LNCaP clone FGC (cell line): ENCODE data around the gene LPP.

ENCODE experiments used
- DNase-seq: peaks from one replicate; pipeline ENCODE4 v3.0.0-alpha.2; 2011; ENCODE audit warnings: low read depth
- H3K4me3 ChIP-seq: 2 replicates; pipeline ENCODE4 v1.5.1; 2011; ENCODE audit warnings: mild to moderate bottlenecking, low read depth, low read length, control low read depth
- TF ChIP-seq, protein P1 (sequence below): IDR thresholded peaks from 2 replicates; pipeline ENCODE4 v1.5.1; 2012; ENCODE audit warnings: mild to moderate bottlenecking; ENCODE audit not compliant: control insufficient read depth, insufficient read depth; ENCODE audit errors: extremely low read depth

Gene LPP

DNA sequence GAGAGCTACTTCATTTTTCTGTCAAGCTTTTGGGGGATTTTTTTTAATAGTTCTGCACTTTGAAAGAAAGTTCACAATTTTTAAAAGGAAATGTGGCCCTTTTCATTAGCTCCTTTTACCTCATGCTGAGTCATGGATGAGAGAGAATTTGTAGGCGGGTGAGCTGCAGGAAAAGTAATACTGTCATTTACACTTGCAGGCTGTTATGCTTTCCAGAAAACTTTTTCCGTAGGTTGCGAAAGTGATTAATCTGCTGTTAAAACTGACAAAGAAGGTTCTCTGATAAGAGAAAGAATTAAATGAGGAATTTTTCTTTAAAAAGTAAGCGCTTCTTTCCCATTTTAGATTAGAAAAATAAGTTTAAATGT lies 430.2 kb downstream of the LPP start:
- DNase-seq = no peak
- TF ChIP-seq, protein P1, sequence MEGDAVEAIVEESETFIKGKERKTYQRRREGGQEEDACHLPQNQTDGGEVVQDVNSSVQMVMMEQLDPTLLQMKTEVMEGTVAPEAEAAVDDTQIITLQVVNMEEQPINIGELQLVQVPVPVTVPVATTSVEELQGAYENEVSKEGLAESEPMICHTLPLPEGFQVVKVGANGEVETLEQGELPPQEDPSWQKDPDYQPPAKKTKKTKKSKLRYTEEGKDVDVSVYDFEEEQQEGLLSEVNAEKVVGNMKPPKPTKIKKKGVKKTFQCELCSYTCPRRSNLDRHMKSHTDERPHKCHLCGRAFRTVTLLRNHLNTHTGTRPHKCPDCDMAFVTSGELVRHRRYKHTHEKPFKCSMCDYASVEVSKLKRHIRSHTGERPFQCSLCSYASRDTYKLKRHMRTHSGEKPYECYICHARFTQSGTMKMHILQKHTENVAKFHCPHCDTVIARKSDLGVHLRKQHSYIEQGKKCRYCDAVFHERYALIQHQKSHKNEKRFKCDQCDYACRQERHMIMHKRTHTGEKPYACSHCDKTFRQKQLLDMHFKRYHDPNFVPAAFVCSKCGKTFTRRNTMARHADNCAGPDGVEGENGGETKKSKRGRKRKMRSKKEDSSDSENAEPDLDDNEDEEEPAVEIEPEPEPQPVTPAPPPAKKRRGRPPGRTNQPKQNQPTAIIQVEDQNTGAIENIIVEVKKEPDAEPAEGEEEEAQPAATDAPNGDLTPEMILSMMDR = no peak
- no peak overlapping the region for H3K4me3 ChIP-seq

DNA sequence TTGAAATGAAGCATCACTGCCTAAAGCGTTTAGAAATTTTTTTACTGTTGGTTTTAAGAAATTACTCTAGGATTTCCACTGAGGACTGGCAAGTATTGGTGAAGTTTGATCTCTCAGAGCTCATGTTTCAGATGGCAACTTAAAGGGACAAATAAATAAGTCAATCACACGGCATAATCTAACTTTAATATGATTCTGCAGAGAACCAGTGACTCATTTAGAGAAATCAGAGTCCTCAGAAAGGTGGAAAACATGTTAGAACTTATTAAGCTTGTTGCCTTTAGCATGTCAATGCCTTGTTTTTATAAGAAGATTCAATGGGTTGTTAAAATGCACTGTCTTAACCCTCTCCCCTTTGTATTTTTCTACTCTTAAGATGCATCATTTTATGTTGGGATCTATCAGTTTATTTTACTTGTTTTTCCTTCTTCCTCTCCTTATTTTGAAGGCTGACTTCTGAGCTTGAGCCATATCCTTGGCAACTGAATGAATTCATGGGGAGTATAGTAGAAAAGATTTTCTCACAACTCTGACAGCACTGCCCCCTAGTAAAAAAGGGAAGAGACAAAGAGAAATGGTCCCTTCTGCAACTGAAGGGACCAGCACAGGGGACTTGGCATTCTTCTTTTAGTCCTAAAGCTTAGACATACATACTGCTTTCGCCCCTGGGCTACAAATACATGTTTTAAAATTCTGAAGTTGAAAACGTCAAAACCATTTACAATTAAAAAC lies 431.2 kb downstream of the LPP start:
- H3K4me3 ChIP-seq = no peak overlapping the region
- TF ChIP-seq, protein P1 = no peak
- no peak for DNase-seq

DNA sequence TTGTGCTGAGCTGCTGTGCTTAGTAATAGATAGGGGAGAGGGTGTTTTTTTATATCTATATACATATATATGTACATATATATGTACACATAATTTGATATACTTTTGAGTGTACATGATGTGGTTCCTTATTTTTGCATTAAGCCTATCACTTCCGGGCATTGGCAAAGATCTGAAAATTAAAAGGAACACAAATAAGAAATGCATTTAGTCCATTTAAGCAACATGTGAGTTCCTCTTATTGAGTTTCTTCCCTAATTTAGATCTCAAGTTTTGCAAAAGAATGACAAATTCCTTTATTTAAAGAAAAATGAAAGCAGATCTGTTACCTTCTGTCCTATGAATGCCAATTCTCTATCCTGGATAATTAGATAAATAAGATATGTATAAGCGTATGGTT lies 435.1 kb downstream of the LPP start:
- TF ChIP-seq, protein P1 = no peak
- no peak for DNase-seq
- H3K4me3 ChIP-seq = no peak overlapping the region

DNA sequence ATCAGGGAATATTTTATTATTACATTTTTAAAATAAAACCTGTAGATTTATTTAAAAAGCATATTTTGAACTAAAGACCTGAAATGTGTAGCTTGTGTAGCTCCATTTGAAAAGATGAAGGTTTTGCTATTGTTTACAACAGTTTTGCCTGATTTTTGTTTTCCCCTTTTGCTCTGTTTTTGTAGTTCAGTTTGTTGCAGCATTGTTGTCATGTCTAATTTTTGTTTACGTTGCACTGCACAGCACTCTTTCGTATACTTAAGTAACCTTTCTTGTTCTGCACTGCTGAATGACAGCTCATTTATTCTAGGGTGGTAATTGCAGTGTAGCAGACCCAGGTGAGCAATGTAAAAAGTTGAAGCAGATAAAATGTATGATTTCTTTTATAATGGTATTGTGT lies 435.8 kb downstream of the LPP start:
- TF ChIP-seq, protein P1 = no peak
- no peak overlapping the region for H3K4me3 ChIP-seq
- DNase-seq = no peak

DNA sequence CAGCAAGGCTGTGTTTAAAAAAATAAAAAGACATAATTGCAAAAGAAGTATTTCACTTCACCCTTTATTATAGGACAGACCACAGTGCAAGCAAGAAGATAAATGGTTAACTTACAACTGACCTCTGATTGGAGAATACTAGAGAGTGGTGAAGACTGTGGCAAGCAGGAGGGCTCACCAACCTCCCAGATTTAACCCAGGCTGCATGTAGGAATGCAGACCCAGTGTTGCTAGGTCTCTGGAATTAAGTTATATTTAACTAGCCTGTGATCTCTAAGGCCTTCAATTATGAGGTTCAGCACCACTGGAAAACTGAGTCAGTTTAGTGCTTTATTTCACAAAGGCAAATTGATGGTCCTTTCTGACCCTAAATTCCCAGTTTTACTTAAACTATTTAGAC lies 436.6 kb downstream of the LPP start:
- TF ChIP-seq, protein P1 = no peak
- H3K4me3 ChIP-seq = no peak overlapping the region
- no peak for DNase-seq

DNA sequence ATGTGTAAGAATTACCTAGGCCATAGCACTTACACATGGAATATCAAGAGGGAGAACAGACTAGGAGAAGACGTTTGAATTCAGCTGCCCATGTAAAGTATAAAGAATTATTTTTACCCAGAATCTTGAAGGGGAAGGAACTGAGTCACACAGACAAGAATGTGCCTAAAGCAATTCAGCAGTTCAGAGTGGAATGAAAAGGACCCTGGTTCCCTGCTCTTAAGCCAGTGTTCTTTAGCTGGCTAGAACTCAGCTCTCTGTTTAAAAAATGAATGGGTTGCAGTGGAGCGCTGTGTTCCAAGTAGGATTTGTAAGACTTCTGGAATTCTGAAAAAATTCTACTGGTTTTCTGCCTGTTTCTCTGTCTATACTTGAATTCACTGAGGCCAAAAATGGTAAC lies 440.2 kb downstream of the LPP start:
- no peak overlapping the region for H3K4me3 ChIP-seq
- no peak for DNase-seq
- TF ChIP-seq, protein P1 = no peak

DNA sequence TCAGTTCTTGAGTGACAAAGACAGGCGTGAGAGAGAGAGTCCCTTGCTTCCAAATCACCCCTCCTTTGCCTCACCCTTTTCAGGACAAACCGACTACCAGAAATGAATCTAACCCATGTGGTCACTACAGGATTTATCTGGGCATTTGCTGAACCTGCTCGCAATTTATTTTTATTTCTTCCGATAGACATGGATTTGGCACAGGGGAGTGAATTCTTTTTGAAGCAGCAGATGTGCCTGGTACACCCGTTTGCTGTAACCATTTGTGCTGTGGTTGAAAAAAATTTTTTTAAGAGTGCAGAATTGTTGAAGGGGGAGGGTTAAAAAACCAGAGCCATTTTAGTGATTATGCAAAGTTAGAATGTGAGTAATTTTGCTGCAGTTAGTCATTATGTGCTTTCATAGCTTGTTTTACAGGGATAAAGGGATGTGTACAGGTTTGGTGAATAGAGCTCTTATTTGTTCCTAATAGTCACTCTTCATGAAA lies 442.0 kb downstream of the LPP start:
- no peak overlapping the region for H3K4me3 ChIP-seq
- TF ChIP-seq, protein P1 = no peak
- DNase-seq = no peak
